ENCODE results near the gene USP12. TPM values are rescaled to one million over a fixed set of nuclear protein-coding genes. Genes with fewer than 3 reads are reported as not detected.

Gene USP12
- total RNA-seq, 1 experiment from 2014 or later, result 26.1 TPM

- Mint-ChIP-seq H3K9me3 (peaks cover 26% of the 10 kb centered on the region), H3K4me1 (peaks cover 37% of the 10 kb centered on the region), H3K36me3 (peaks cover 32% of the 10 kb centered on the region), H3K27me3 (ENCODE audit: low read depth) (no peaks in the 10 kb centered on the region), H3K27ac (no peak overlapping the region), H3K4me3 (no peak overlapping the region)
- ATAC-seq (no peak), DNase-seq (ENCODE audit: low spot score) (no peak)
- ChIA-PET POLR2A (no interaction called here), CTCF (interaction anchor here (0.6 kb wide), 1 partner anchor 266 kb away, joined by 3 read pairs; no protein-coding TSS in a partner anchor)
- TF ChIP-seq TCF7 (CRISPR knock-in tag; IDR thresholded peaks at IDR 0.05; ENCODE audit: low read depth) (no peak), MYBL2 (CRISPR knock-in tag; IDR thresholded peaks at IDR 0.05) (no peak), FOXP1 (CRISPR knock-in tag; IDR thresholded peaks at IDR 0.05; ENCODE audit: borderline replicate concordance) (no peak), ATF2 (CRISPR knock-in tag; IDR thresholded peaks at IDR 0.05; ENCODE audit: borderline replicate concordance, low read depth) (no peak), NR1H2 (CRISPR knock-in tag; IDR thresholded peaks at IDR 0.05) (no peak), ZNF416 (CRISPR knock-in tag; IDR thresholded peaks at IDR 0.05) (no peak), NR3C1 (CRISPR knock-in tag; conservative IDR thresholded peaks at IDR 0.05; ENCODE audit: low read depth) (no peak), SOX15 (CRISPR knock-in tag; IDR thresholded peaks at IDR 0.05) (no peak), CREB1 (CRISPR knock-in tag; IDR thresholded peaks at IDR 0.05) (no peak), ESRRA (CRISPR knock-in tag; IDR thresholded peaks at IDR 0.05; ENCODE audit: borderline replicate concordance) (no peak), RORB (CRISPR knock-in tag; IDR thresholded peaks at IDR 0.05) (no peak), SMAD4 (CRISPR knock-in tag; IDR thresholded peaks at IDR 0.05) (no peak), AR (CRISPR knock-in tag; IDR thresholded peaks at IDR 0.05) (no peak), E2F4 (CRISPR knock-in tag; IDR thresholded peaks at IDR 0.05; ENCODE audit: borderline replicate concordance, low read depth) (no peak), ZNF396 (CRISPR knock-in tag; IDR thresholded peaks at IDR 0.05; ENCODE audit: borderline replicate concordance) (no peak)
- TF ChIP-seq, protein P1, sequence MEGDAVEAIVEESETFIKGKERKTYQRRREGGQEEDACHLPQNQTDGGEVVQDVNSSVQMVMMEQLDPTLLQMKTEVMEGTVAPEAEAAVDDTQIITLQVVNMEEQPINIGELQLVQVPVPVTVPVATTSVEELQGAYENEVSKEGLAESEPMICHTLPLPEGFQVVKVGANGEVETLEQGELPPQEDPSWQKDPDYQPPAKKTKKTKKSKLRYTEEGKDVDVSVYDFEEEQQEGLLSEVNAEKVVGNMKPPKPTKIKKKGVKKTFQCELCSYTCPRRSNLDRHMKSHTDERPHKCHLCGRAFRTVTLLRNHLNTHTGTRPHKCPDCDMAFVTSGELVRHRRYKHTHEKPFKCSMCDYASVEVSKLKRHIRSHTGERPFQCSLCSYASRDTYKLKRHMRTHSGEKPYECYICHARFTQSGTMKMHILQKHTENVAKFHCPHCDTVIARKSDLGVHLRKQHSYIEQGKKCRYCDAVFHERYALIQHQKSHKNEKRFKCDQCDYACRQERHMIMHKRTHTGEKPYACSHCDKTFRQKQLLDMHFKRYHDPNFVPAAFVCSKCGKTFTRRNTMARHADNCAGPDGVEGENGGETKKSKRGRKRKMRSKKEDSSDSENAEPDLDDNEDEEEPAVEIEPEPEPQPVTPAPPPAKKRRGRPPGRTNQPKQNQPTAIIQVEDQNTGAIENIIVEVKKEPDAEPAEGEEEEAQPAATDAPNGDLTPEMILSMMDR (IDR thresholded peaks at IDR 0.05), result no peak
- TF ChIP-seq, protein P2, sequence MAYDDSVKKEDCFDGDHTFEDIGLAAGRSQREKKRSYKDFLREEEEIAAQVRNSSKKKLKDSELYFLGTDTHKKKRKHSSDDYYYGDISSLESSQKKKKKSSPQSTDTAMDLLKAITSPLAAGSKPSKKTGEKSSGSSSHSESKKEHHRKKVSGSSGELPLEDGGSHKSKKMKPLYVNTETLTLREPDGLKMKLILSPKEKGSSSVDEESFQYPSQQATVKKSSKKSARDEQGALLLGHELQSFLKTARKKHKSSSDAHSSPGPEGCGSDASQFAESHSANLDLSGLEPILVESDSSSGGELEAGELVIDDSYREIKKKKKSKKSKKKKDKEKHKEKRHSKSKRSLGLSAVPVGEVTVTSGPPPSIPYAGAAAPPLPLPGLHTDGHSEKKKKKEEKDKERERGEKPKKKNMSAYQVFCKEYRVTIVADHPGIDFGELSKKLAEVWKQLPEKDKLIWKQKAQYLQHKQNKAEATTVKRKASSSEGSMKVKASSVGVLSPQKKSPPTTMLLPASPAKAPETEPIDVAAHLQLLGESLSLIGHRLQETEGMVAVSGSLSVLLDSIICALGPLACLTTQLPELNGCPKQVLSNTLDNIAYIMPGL (CRISPR knock-in tag; IDR thresholded peaks at IDR 0.05), result no peak
These were observed 32.0 kb downstream of the USP12 start for GRCh38 chr13:27139565-27139964.
